GM20431 (cell line): ENCODE measurements around the gene MYLK.
"Not testable (repeated sequence)": the region's sequence is repeated elsewhere in the genome, so short reads cannot be mapped to it uniquely, and the experiment has no call there.

Experiments
- in situ Hi-C: fragments of 300-500 bp; cut with MseI, MboI; formaldehyde crosslinking; loops from one replicate; pipeline ENCODE4 v1.15.0; 2020; ENCODE audit warnings: low sequenced_read_pairs; ENCODE audit not compliant: unreplicated experiment

The MYLK gene, protein sequence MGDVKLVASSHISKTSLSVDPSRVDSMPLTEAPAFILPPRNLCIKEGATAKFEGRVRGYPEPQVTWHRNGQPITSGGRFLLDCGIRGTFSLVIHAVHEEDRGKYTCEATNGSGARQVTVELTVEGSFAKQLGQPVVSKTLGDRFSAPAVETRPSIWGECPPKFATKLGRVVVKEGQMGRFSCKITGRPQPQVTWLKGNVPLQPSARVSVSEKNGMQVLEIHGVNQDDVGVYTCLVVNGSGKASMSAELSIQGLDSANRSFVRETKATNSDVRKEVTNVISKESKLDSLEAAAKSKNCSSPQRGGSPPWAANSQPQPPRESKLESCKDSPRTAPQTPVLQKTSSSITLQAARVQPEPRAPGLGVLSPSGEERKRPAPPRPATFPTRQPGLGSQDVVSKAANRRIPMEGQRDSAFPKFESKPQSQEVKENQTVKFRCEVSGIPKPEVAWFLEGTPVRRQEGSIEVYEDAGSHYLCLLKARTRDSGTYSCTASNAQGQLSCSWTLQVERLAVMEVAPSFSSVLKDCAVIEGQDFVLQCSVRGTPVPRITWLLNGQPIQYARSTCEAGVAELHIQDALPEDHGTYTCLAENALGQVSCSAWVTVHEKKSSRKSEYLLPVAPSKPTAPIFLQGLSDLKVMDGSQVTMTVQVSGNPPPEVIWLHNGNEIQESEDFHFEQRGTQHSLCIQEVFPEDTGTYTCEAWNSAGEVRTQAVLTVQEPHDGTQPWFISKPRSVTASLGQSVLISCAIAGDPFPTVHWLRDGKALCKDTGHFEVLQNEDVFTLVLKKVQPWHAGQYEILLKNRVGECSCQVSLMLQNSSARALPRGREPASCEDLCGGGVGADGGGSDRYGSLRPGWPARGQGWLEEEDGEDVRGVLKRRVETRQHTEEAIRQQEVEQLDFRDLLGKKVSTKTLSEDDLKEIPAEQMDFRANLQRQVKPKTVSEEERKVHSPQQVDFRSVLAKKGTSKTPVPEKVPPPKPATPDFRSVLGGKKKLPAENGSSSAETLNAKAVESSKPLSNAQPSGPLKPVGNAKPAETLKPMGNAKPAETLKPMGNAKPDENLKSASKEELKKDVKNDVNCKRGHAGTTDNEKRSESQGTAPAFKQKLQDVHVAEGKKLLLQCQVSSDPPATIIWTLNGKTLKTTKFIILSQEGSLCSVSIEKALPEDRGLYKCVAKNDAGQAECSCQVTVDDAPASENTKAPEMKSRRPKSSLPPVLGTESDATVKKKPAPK (N-terminal part only)

DNA sequence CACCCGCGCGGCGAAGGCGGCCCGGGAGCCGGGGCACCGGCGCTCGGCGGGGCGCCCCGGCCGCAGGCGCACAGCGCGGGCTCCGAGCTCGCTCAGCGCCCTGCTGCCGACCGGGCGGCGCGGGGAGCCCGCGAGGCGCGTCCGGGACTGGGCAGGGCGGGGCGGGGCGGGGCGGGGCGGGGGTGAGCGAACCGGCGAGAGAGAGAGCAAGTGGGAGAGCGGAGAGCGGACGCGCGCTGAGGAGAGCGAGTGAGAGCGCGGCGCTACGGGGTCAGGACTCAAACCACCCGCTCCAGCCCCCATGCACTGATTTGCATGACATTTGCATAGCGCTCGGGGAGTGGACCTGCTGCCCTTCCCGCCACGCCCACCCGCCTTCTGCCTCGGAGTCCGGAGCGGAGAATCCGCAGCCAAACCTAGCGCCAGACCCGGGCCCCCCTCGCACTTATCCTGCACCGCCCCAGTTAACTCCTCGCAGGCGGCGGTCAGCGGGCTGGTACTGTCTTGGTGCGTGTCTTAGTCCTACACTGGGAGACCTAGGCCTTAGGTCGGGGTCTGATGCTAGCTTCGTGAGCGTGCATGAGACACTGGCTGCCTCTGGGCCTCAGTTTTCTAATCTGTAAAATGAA, at the start of gene MYLK:
TSS of gene MYLK (minus strand) at position 130 of the 629 bp plus-strand sequence. CDS start 90,491 bp downstream, outside the sequence.
- in situ Hi-C loops: no loop called here

DNA sequence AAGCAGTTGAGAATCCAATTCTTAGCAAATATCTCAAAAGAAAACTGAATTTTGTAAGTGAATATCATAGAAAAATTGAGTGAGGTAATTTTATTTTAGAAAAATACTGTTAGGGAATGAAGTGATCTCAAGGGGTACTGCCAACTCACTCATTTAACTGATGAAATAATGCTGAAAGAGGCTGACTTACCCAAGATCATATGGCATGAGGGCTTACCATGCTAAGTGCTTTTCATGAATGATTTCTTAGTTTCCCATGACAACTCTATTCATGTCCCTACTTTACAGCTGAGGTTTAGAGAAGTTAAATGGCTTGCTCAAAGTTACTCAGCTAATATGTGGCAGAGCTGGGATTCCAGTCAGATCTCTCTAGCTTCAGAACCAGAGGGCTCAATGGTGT, 46.3 kb upstream of the MYLK start:
- in situ Hi-C loops: no loop called here

DNA sequence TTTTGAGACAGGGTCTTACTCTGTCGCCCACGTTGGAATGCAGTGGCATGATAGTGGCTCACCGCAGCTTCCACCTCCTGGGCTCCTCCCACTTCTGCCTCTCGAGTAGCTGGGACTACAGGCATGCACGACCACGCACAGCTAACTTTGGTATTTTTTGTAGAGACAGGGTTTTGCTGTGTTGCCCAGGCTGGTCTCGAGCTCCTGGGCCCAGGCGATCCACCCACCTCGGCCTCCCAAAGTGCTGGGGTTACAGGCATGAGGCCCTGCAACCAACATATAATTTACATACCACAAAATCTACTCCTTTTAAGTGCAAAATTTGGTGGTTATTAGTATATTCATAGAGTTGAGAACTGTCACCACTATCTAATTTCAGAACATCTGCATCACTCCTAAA, 45.2 kb upstream of the MYLK start:
- in situ Hi-C loops: no loop called here

DNA sequence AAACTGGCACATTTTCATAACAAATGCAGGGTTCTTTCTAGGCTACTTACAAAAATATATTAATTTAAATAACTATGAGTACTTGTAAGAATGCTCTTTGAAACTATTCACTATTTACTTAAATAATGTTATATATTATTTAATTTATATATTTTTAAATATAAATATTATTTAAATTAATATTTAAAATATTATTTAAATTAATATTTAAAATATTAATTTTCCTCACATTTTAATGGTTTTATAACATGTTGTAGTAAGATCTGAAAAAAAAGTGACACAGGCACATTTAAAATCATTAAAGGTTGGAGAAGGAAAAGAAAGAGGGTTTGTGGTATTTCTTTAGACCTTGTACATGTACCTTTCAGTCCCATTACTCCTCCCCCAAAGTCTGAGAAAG, 42.3 kb upstream of the MYLK start:
- in situ Hi-C loops: no loop called here

DNA sequence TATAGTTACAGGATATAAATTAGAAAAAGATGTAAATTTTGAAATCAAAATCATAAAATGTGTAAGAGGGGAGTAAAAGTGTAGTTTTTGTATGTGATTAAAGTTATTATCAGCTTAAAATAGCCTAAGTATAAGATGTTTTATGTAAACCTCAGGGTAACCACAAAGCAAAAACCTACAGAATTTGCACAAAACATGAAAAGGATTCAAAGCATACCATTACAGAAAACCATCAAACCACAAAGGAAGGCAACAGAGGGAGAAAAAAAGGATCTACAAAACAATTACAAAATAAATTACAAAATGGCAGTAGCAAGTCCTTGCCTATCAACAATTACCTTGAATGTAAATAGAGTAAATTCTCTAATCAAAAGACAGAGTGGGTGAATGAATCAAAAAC, 36.7 kb upstream of the MYLK start:
- in situ Hi-C loops: no loop called here

DNA sequence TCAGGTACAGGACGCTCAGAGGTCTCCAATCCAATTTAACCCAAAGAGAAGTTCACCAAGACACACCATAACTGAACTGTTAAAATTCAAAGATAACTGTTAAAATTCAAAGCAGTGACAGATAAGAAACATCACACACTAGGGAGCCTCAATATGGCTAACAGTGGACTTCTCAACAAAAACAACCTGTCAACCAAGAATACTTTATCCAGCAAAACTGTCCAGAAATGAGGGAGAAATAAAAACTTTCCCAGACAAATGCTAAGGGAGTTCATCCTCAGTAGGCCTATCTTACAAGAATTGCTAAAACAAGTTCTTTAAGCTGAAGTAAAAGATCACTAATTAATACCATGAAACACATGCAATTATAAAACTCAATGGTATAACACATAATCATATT, 36.3 kb upstream of the MYLK start:
- in situ Hi-C loops: no loop called here

DNA sequence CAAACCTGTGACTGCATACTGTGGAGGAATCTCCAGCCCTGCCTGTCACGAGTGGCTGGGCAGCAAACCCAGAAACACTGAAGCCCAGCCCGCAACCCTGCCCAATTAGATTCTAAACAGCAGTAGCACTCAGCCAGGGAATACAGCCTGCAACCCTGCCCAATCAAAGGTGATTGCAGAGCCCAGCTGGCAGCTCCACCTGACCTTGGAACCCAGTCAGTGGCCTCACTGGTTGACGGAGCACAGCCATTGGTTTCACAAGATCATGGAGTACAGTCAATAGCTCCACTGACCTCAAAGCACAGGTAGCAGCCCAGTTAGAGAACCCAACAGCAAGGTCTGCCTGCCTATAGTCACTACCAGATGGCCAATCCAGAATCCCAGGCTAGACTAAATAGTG, 35.2 kb upstream of the MYLK start:
- in situ Hi-C loops: no loop called here

DNA sequence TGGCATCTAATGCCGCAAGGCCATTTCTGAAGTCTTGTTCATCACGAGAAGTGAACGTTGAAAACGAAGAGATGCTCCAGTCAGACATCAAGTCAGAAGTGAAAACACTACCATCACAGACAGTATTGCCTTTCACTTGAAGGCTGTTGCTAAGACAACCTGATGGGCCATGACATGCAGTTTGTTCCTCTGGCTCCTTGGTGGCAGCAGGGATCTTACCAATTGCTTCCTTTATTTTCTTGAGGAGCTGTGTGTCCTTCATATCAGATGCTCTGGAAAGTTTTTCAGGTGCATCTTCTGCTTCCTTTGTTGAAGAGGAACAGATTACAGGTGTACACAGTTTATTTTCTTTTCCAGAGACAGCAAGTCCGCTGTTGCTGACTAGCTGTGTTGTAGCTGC, 30.7 kb upstream of the MYLK start:
- in situ Hi-C loops: no loop called here

DNA sequence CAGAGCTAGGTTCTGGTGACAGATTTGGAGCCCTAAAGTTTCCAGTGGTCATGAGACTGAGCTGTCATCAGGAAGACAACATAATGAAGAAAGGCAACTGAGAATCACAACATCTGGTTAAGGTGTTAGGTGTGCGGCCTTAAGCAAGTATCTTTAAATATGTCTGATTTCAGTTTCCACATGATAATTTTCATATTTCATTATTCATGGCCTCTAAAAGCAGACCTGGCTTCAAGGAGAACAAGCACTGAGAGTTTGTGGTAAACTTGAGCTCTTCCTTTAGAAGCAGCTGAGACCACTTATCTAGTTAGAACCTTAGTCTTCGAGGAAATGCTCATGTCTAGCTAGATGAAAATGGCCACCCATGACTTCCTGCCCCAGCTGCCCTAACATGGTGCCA, 25.7 kb upstream of the MYLK start:
- in situ Hi-C loops: no loop called here

DNA sequence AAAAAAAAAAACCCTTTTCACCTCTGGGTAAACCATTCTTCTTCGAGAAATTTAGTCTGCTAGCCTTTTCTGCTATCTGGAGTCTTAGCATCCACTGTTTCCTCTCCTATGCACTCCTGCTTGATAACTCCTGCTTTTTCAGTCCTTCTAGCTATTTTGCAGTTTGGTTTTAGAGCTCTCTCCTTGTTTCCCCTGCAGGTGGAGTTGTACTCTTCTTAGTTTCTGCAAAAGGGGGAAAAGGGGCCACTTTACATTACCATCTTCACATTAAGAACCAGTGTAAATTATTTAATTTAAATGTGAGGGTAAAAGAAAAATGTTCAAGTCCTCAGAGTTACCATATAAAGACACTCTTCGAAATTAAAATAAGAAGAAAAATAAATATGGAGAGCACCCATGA, 23.6 kb upstream of the MYLK start:
- in situ Hi-C loops: no loop called here

DNA sequence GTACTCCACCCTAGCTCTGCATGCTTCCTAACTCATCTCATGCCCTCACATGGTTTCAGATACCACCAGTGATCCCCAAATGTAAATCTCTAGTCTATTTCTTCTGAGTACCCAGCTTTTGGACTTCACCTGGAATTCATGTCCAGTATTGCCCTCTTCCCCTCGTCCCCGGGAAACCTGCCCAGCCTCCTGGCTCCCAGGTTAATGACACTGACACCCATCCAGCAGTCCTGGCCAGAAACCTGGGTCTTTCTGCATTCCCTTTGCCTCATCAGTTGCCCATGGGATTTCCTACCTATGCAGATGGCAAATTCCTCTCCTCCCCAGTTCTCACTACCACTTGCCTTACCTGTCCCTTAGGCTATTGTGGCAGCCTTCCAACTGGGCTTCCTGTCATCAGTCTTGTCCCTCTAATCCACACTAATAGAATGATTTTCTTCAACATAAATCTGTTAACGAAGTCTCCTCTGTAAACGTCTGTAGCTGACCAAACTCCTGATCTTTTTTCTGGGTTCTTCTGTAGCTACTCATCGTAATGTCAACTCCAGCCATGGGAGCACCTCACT, 15.3 kb upstream of the MYLK start:
- in situ Hi-C loops: no loop called here

DNA sequence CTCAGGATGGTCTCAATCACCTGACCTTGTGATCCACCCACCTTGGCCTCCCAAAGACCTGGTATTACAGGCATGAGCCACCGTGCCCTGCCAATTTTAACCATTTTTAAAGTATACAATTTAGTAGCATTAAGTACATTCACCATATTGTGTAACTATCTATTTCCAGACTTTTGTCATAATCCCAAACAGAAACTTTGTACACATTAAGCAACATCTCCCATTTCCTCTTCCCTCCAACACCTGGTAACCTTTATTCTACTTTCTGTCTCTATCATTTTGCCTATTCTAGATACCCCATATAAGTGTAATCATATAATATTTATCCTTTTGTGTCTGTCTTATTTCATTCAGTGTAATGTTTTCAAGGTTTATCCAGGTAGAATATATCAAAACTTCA, 8.9 kb upstream of the MYLK start:
- in situ Hi-C loops: no loop called here

DNA sequence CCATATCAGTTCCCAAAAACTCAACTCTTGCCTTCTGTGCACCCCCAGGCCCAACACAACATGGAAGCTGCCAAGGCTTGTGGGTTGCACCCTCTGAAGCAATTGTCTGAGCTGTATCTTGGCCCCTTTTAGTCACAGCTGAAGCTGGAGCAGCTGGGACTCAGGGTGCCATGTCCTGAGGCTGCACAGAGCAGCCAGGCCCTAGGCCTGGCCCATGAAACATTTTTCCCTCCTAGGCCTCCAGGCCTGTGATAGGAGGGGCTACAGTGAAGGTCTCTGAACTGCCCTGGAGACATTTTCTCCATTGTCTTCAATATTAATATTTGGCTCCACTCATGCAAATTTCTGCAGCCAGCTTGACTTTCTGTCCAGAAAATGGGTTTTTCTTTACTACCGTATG, 8.1 kb upstream of the MYLK start:
- in situ Hi-C loops: no loop called here

DNA sequence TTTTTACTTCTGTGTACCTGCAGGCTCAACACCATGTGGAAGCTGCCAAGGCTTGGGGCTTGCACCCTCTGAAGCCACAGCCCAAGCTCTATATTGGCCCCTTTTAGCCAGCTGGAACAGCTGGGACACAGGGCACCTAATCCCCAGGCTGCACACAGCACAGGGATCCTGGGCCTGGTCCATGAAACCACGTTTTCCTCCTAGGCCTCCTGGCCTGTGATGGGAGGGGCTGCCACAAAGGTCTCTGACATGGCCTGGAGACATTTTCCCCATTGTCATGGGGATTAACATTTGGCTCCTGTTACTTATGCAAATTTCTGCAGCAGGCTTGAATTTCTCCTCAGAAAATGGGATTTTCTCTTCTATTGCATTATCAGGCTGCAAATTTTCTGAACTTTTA, 6.9 kb upstream of the MYLK start:
- in situ Hi-C loops: not testable (repeated sequence)

DNA sequence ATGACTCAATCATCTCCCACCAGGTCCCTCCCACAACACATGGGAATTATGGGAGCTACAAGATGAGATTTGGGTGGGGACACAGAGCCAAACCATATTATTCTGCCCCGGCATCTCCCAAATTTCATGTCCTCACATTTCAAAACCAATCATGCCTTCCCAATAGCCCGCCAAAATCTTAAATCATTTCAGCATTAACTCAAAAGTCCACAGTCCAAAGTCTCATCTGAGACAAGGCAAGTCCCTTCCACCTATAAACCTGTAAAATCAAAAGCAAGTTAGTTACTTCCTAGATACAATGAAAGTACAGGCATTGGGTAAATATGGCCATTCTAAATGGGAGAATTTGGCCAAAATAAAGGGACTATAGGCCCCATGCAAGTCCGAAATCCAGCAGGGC, 6.0 kb upstream of the MYLK start:
- in situ Hi-C loops: not testable (repeated sequence)

DNA sequence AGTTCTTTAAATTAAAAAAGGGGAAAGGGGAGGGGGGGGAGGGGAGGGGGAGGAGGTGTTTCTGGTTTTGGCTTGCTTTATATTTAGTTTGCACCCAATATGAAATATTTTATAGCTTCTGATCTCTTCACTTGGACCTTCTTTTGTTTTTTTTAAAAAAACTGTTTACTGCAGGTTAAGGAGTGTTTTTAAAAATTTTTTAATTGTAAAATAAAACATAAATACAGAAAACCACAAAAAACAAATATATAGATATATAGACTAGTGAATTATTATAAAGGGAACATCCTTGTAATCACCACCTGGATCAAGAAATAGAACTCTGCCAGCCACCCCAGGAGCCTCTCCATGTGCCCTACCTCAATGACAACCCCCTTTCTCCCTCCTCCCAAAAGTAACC, 861 bp upstream of the MYLK start:
- in situ Hi-C loops: no loop called here

DNA sequence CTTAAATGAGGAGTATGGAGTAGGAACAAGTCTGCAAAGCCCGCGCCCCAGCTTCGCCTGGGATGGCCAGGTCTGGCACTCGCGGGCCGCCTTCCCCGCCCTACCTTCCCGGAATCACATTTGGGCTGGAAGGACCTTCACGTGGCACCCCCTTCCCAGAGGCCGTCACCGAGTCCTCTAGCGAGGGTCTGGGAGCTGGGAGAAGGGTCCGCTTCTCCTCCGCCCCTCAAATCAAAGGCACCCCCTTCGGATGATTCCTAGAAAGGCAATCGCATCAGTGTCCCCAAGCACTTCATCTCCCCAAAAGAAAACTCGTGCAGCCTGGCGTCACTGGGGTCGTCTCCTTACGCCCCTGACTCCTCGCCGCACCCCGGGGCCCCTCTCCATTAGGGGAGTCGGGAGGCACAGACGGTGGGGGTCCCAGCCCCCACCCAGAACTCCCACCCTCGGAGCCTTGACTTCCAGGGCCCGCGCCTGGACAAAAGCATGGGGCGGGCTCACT, 380 bp downstream of the MYLK start:
- in situ Hi-C loops: no loop called here

DNA sequence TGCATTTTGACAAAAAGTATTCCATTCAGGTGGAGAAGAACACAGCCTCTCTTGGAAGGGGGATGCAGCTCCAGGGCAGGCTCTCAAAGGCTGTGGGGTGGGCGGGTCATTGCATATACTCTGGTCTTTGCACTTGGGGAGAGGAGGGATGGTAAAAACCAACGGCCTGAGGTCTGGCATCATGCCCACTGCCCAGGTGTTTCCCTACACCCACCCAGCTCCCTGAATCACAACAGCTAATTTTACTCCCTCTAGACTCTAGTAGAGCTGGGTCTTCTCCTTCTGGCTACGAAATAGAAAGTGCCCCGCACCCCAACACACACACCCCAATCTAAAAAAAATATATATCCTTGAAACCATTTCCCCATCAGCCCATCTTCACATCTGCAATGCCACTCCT, 1.0 kb downstream of the MYLK start:
- in situ Hi-C loops: no loop called here

DNA sequence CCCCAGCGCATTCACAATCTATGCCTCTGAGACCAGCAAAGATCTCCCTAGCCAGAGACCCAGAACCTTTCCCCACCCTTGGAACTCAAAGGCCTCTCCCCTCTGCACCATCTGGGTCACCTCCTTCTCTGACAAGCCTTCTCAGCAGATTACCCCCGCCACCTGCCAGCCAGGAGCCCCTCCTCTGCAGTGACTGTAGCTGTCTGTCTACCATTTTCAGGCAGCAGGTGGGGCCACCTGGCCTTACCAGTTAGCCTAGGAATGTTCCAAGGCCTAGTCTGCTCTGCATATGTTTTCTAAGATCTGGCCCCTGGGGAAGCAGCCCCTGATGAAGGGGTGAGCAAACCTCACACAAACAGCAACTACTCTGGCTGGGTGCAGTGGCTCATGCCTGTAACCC, 2.4 kb downstream of the MYLK start:
- in situ Hi-C loops: no loop called here
